PFSK-1 (cell line): ENCODE results near the gene LGSN.

Source experiments
- FOXP2 ChIP-seq: optimal IDR thresholded peaks from 2 replicates; pipeline ENCODE3; 2011; ENCODE audit warnings: borderline replicate concordance, control low read depth, inconsistent platforms; ENCODE audit not compliant: insufficient read depth; ENCODE audit errors: extremely low read length, extremely low read depth
- POLR2AphosphoS5 ChIP-seq: IDR thresholded peaks from 2 replicates; pipeline ENCODE4 v1.6.1; 2012; ENCODE audit warnings: low read depth, mild to moderate bottlenecking, control low read depth, low read length, moderate library complexity
- SIN3A ChIP-seq: IDR thresholded peaks from 2 replicates; pipeline ENCODE4 v1.6.1; 2012; ENCODE audit warnings: mild to moderate bottlenecking, low read length, moderate library complexity, borderline replicate concordance; ENCODE audit not compliant: insufficient read depth
- TAF1 ChIP-seq: IDR thresholded peaks from 2 replicates; pipeline ENCODE4 v1.6.1; 2012; ENCODE audit warnings: low read length, control low read depth, borderline replicate concordance; ENCODE audit not compliant: insufficient read depth
- TF ChIP-seq, protein P1 (sequence below), 2 experiments: IDR thresholded peaks; 2 replicates each; pipeline versions ENCODE4 v1.6.1 to v1.8.0; 2011 to 2012; ENCODE audit warnings: low read depth in 2 of 2, low read length in 2 of 2, control low read depth in 1 of 2, inconsistent platforms in 1 of 2, mild to moderate bottlenecking in 1 of 2, moderate library complexity in 1 of 2; ENCODE audit not compliant: insufficient read depth in 1 of 2

Gene LGSN

DNA sequence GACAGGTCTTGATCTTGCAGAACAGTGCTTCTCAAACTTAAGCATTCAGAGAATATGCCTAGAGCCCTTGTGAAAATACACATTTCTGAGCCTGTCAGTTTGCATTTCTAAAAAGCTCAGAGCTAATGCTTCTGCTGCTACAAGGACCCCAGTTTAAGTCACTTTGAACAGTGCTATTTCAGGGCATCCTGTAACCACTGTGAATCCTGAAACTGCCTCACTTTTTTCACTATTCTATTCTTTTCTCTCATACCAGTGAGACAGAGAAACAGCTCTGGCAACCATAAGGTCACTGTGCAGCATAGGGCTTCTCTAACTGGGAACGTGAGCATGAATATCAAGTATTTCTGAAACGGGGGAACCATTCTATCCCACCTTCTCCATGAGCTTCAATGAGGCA is 51.2 kb downstream of the LGSN start:
- TF ChIP-seq, protein P1, sequence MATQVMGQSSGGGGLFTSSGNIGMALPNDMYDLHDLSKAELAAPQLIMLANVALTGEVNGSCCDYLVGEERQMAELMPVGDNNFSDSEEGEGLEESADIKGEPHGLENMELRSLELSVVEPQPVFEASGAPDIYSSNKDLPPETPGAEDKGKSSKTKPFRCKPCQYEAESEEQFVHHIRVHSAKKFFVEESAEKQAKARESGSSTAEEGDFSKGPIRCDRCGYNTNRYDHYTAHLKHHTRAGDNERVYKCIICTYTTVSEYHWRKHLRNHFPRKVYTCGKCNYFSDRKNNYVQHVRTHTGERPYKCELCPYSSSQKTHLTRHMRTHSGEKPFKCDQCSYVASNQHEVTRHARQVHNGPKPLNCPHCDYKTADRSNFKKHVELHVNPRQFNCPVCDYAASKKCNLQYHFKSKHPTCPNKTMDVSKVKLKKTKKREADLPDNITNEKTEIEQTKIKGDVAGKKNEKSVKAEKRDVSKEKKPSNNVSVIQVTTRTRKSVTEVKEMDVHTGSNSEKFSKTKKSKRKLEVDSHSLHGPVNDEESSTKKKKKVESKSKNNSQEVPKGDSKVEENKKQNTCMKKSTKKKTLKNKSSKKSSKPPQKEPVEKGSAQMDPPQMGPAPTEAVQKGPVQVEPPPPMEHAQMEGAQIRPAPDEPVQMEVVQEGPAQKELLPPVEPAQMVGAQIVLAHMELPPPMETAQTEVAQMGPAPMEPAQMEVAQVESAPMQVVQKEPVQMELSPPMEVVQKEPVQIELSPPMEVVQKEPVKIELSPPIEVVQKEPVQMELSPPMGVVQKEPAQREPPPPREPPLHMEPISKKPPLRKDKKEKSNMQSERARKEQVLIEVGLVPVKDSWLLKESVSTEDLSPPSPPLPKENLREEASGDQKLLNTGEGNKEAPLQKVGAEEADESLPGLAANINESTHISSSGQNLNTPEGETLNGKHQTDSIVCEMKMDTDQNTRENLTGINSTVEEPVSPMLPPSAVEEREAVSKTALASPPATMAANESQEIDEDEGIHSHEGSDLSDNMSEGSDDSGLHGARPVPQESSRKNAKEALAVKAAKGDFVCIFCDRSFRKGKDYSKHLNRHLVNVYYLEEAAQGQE (IDR thresholded peaks at IDR 0.05; ENCODE audit: insufficient read depth in 1 of 2, low read depth in 2 of 2, low read length in 2 of 2), result no peak
- TF ChIP-seq POLR2AphosphoS5 (no peak), TAF1 (no peak), FOXP2 (no peak), SIN3A (no peak)

DNA sequence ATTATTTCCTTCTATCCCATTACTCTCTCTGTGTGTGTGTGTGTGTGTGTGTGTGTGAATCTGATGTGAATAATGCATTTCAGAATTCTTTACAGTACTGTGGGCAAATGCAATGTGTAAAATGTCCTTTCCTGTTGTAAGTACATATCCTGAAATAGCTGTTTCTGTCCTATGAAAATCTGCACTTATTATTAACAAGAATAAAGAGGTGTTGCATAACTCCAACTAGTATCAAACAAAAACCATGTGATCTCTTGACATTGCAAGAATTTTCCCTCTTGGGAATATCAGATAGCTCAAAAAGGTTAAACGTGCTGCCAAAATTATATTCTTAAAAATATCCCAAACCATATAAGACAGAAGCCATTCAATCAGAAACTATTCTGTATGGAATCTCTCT is 52.0 kb downstream of the LGSN start:
- TF ChIP-seq, protein P1 (IDR thresholded peaks at IDR 0.05; ENCODE audit: insufficient read depth in 1 of 2, low read depth in 2 of 2, low read length in 2 of 2), result no peak
- TF ChIP-seq TAF1 (no peak), FOXP2 (no peak), SIN3A (no peak), POLR2AphosphoS5 (no peak)

DNA sequence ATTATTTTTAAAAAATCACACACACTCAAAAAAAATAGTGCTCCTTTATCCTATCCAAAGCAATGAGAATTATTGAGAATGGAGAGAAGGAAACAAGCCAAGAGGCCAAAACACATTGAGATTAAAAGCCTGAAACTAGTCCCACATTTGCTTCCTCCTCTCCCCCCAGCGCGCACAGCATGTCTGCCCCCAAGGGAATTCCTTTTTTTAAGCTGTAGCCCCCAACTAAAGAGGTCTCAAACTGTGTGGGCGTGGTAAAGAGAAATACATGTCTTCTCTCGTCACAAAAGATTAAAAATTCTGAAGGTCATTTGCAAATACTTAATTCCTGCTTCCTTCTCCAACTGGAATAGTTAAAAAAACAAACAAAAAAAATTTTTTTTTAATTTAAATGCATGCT is 52.7 kb downstream of the LGSN start:
- TF ChIP-seq, protein P1 (IDR thresholded peaks at IDR 0.05; ENCODE audit: insufficient read depth in 1 of 2, low read depth in 2 of 2, low read length in 2 of 2), result no peak
- TF ChIP-seq FOXP2, result no peak
- no peak for TF ChIP-seq SIN3A
- TF ChIP-seq TAF1, result no peak
- no peak for TF ChIP-seq POLR2AphosphoS5

DNA sequence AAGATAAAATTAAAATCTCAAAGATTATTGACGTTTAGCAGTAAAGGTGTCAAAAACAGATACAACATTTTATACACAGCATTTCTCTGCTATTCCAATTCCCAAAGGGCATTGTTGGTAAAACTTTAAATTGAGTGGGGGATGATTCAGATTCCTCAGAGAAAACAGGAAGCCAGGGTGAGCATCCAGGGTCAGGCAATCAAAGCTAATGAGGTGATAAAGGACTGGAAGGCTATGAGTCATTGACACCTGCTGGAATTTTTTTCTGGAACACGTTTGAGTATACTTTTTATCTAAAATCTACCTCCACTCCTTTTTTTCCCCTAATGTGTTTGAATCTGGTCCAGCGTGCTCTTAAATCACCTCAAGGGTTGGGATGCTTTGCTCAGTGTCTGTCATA is 56.3 kb downstream of the LGSN start:
- TF ChIP-seq POLR2AphosphoS5 (no peak), FOXP2 (no peak), TAF1 (no peak), SIN3A (no peak)
- TF ChIP-seq, protein P1 (IDR thresholded peaks at IDR 0.05; ENCODE audit: insufficient read depth in 1 of 2, low read depth in 2 of 2, low read length in 2 of 2), result no peak

DNA sequence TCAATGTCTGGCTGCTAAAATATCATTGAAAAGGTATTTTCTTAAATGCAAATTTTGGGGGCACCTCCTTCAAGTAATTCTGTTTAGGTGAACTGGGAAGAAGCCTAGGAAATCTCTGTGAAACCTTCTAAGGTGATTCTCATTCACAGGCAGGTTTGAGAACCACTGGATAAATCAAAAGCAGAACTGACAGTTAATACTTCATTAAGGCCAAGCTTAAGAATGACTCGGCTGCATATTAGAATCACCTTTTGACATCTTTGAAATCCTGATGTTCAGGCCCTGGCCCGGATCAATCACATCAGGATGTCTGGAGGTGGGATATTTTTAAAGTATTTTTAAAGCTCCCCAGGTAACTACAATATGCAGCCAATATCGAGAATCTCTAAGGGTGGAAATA is 58.0 kb downstream of the LGSN start:
- no peak for TF ChIP-seq SIN3A
- TF ChIP-seq TAF1, result no peak
- TF ChIP-seq, protein P1 (IDR thresholded peaks at IDR 0.05; ENCODE audit: insufficient read depth in 1 of 2, low read depth in 2 of 2, low read length in 2 of 2), result no peak
- no peak for TF ChIP-seq FOXP2
- TF ChIP-seq POLR2AphosphoS5, result no peak
